IPS DF 4.7 (cell line): ENCODE data around the gene CYGB.

Experiments
- DNase-seq: peaks from one replicate; pipeline ENCODE4 v3.0.0-alpha.2; 2013; ENCODE audit warnings: low spot score; ENCODE audit errors: extremely low read depth

Gene CYGB

DNA sequence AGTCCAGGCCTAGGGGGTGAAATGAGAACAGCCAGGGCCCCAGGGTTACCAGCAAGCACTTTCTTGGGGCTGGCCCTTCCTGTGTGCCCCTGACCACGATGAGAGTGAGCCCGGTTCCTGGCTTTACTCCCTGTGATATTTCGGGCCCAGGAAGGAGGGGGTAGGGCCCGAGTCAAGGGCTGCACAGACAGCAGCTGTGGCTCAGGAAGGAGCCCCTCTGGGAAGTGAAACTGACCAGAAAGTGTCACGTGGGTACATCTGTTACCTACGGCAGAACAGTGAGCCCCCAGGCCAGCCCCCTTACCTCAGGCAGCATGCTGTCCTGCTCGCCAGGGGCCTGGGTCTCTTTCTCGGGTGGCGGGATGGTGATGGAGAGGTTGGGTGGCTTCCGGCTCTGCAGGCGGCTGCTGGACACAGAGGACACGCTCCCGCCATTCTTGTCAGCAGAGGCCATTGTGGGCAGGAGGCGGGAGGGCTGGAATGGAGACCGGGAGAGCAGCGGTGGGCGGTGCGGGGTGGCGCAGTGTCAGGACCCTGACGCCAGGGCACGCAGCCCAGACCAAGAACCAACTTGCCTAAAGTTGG, 56.3 kb downstream of the CYGB start:
- DNase-seq: no peak

DNA sequence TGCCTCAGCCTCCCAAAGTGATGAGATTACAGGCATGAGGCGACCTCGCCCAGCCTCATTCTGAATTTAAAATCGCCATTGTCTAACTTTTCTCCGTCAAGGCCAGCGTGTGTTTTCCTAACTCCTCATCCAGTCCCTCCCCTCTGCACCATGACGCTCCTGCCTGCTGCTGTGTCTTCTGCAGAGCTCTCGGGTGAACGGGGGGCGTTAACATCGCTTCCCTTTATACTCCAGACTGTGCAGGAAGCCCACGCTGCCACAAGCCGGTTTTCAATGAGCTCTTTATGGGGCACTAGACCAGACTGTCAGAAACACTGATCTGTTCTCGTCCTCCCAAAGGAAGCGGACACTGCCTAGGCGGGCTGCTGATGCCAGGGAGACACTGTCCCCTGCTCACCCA, 56.9 kb downstream of the CYGB start:
- DNase-seq: no peak

DNA sequence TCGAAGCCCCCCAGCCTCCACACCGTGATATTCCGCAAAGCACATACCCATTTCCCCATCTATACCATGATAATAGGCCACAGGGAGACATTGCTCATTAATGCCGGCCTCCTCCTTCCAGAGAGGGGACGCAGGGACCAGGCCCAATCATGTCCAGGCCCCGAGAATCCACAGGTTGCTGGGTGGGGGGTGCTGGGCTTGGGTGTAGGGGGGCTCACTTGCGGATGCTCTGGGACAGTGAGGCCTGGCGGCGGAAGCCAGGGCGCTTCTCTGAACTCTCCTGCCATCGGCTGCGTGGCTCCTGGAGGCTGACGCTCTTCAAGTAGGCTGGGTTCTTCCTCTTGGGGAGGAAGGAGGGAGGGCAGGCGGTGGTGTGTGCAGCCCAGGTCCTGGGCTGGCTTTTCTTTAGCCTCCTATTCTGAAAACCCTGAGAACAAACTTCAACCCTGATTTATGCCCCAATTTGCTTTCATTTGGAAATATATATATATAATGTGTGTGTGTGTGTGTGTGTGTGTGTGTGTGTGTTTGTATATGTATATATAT, 57.9 kb downstream of the CYGB start:
- DNase-seq: no peak

DNA sequence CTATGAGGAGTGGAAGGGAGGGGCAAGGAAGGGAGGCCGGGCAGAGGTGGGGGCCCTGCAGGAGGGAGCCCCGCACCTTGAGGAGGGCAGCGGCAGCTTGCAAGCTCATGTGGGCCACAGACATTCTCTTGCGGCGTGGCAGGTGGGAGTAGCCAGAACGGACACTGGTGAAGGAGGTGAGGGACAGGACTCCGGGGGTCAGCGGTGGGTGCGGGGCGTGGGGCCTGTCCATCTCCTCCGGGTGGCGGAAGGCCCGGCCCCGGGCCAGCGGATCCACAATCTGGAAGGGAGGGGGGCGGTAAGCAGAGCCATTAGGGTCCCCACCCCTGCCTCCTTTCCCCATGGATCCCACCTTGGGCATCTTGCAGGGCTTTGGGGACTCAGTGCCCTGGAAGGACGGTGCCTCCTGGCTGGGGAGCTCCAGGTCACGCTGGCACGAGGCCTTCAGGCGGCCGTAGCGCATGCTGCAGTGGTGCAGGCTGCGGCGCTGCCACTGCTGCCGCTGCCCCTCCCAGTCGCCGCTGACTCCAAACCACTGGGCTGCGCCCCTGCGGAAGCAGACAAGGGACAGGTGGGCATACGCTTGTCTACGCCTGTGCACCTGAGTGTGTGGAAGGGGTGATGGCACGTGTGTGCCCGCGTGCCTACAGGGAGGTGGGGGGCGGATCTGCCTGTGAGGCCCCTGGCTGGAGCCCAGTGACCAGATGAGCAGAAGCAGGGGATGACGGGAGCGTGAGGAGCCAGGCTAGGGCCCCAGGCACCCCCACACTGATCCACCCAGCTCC, 58.6 kb downstream of the CYGB start:
- DNase-seq: no peak

DNA sequence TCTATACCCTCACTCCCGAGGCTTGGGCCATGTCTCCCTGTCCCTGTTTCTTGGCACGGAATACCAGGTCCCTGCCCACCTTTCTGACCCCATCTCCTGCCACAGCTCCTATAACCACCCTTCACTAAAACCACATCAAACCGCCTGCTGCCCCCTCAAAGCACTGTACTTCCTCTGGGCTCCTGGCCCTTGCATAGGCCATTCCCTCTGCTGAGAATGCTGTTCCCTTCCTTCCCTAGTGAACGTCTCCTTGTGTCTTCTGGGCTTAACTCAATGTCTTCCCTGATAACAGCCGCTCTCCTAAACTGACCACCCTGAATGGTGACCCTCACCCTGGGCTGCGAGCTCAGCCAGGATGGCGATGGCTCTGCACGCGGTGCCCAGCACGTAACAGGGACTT, 59.4 kb downstream of the CYGB start:
- no peak for DNase-seq

DNA sequence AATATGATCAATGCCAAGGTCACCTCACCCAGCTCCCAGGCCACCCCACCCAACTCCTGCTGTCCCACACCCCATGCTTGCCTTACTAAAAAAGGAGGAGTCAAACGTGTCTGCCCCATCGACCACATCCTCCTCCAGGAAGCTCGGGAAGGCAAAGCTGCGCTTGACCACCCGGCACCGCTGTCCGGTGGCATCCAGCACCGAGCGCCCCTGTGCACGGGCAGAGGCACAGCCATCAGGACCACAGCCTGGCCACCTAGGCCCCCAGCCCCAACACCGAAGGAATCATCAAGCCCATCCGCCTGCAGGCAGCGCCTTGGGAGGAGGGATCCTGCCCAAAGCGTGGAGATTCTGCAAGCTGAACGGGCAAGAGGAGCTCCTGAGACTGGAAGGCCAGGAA, 59.9 kb downstream of the CYGB start:
- DNase-seq: no peak
